Effector memory CD8-positive, alpha-beta T cell (primary cell): ENCODE measurements around the gene SH3D19.

Experiments used
- ATAC-seq: fragments of 150-1000 bp; cut with Tn5 transposase; replicated peaks from 2 replicates; pipeline ENCODE4 v1.10.0; 2021; ENCODE audit warnings: mild to moderate bottlenecking, moderate library complexity
- DNase-seq, 3 experiments: peaks; one replicate each; pipeline ENCODE4 v3.0.0; 2021
- H3K27ac Mint-ChIP-seq, 2 donors: one replicate each; pipeline ENCODE4 v1.8.0; 2022; ENCODE audit warnings: mild to moderate bottlenecking in 2 of 2, mixed read lengths in 2 of 2, moderate library complexity in 2 of 2
- H3K27me3 Mint-ChIP-seq, 2 donors: one replicate each; pipeline ENCODE4 v1.8.0; 2022; ENCODE audit warnings: mixed read lengths in 2 of 2
- H3K36me3 Mint-ChIP-seq: one replicate; pipeline ENCODE4 v1.8.0; 2022; ENCODE audit warnings: mild to moderate bottlenecking, moderate library complexity, mixed read lengths; ENCODE audit not compliant: insufficient read depth
- H3K4me1 Mint-ChIP-seq, 2 donors: one replicate each; pipeline ENCODE4 v1.8.0; 2022; ENCODE audit warnings: low read depth in 2 of 2, mixed read lengths in 2 of 2
- H3K4me3 Mint-ChIP-seq, 2 donors: one replicate each; pipeline ENCODE4 v1.8.0; 2022; ENCODE audit warnings: mild to moderate bottlenecking in 2 of 2, mixed read lengths in 2 of 2, moderate library complexity in 2 of 2
- H3K9me3 Mint-ChIP-seq, 2 donors: one replicate each; pipeline ENCODE4 v1.8.0; 2022; ENCODE audit warnings: mixed read lengths in 2 of 2

SH3D19 gene

GRCh38 chr4:151110236-151110635 lies 215.2 kb downstream of the SH3D19 start:
- Mint-ChIP-seq H3K27ac (no peak overlapping the region), H3K4me1 (peaks cover 0 to 3% of the 10 kb centered on the region in 2 donors), H3K36me3 (peaks cover 46% of the 10 kb centered on the region), H3K27me3 (no peaks in the 10 kb centered on the region), H3K9me3 (no peaks in the 10 kb centered on the region), H3K4me3 (no peak overlapping the region)
- no peak for DNase-seq
- ATAC-seq, result no peak

- Mint-ChIP-seq H3K9me3 (no peaks in the 10 kb centered on the region), H3K27ac (no peak overlapping the region), H3K36me3 (peaks cover 72% of the 10 kb centered on the region), H3K4me1 (peaks cover 5 to 7% of the 10 kb centered on the region in 2 donors), H3K27me3 (no peaks in the 10 kb centered on the region), H3K4me3 (no peak overlapping the region)
- ATAC-seq, result no peak
- DNase-seq, result no peak
Measured at GRCh38 chr4:151107063-151107462, 218.3 kb downstream of the SH3D19 start.

- peak overlapping the region in 1 of 2 donors; percentile 62 for H3K27ac Mint-ChIP-seq
- H3K27me3 Mint-ChIP-seq, result no peaks in the 10 kb centered on the region
- ATAC-seq (no peak), DNase-seq (no peak)
- H3K36me3 Mint-ChIP-seq, result peaks cover 80% of the 10 kb centered on the region
- H3K4me1 Mint-ChIP-seq, result peaks cover 15 to 16% of the 10 kb centered on the region in 2 donors
- no peaks in the 10 kb centered on the region for H3K9me3 Mint-ChIP-seq
- H3K4me3 Mint-ChIP-seq, result no peak overlapping the region
Measured at GRCh38 chr4:151105454-151106032, 219.9 kb downstream of the SH3D19 start.

GRCh38 chr4:151104621-151105020 lies 220.8 kb downstream of the SH3D19 start:
- ATAC-seq, result no peak
- no peaks in the 10 kb centered on the region for H3K27me3 Mint-ChIP-seq
- no peak overlapping the region for H3K4me3 Mint-ChIP-seq
- H3K4me1 Mint-ChIP-seq, result peaks cover 22% of the 10 kb centered on the region in 2 donors
- H3K9me3 Mint-ChIP-seq, result no peaks in the 10 kb centered on the region
- peaks cover 87% of the 10 kb centered on the region for H3K36me3 Mint-ChIP-seq
- no peak overlapping the region for H3K27ac Mint-ChIP-seq
- DNase-seq, result no peak

GRCh38 chr4:151103758-151104157 lies 221.6 kb downstream of the SH3D19 start:
- peaks cover 93% of the 10 kb centered on the region for H3K36me3 Mint-ChIP-seq
- H3K4me3 Mint-ChIP-seq, result no peak overlapping the region
- no peak for ATAC-seq
- H3K9me3 Mint-ChIP-seq, result no peaks in the 10 kb centered on the region
- no peaks in the 10 kb centered on the region for H3K27me3 Mint-ChIP-seq
- DNase-seq, result no peak
- peaks cover 22 to 24% of the 10 kb centered on the region in 2 donors for H3K4me1 Mint-ChIP-seq
- peak overlapping the region in 1 of 2 donors; percentile 13 for H3K27ac Mint-ChIP-seq

GRCh38 chr4:151100531-151100930 lies 224.9 kb downstream of the SH3D19 start:
- no peak for ATAC-seq
- peaks cover 21 to 22% of the 10 kb centered on the region in 2 donors for H3K4me1 Mint-ChIP-seq

GRCh38 chr4:151099976-151100417 lies 225.4 kb downstream of the SH3D19 start:
- peak overlapping the region; percentile 96 to 98 for H3K27ac Mint-ChIP-seq
- H3K4me1 Mint-ChIP-seq, result peaks cover 21 to 22% of the 10 kb centered on the region in 2 donors
- peaks cover 0 to 10% of the 10 kb centered on the region in 2 donors for H3K27me3 Mint-ChIP-seq
- ATAC-seq (no peak), DNase-seq (peak in 1 of 3 experiments; percentile 5)
- H3K9me3 Mint-ChIP-seq, result no peaks in the 10 kb centered on the region
- peak overlapping the region; percentile 94 to 96 for H3K4me3 Mint-ChIP-seq
- H3K36me3 Mint-ChIP-seq, result peaks cover 61% of the 10 kb centered on the region

More at GRCh38 chr4:151100531-151100930, 224.9 kb downstream of the SH3D19 start:
- peak overlapping the region; percentile 96 to 98 for H3K27ac Mint-ChIP-seq
- H3K36me3 Mint-ChIP-seq, result peaks cover 66% of the 10 kb centered on the region
- H3K27me3 Mint-ChIP-seq, result peaks cover 0 to 4% of the 10 kb centered on the region in 2 donors
- H3K4me3 Mint-ChIP-seq, result peak overlapping the region; percentile 94 to 96
- no peaks in the 10 kb centered on the region for H3K9me3 Mint-ChIP-seq
- DNase-seq, result no peak

GRCh38 chr4:151099229-151099975 lies 226.0 kb downstream of the SH3D19 start, which contains the start of gene RPS3A:
TSS of gene RPS3A (plus strand) at chr4:151099628. CDS start at chr4:151099653, 25 bp downstream.
- Mint-ChIP-seq H3K27ac (peak within 1 kb of the TSS; percentile 96 to 98), H3K27me3 (peaks cover 0 to 16% of the 10 kb centered on the region in 2 donors), H3K9me3 (no peaks in the 10 kb centered on the region), H3K4me3 (peak within 1 kb of the TSS; percentile 94 to 96), H3K4me1 (peaks cover 21 to 22% of the 10 kb centered on the region in 2 donors), H3K36me3 (peaks cover 57% of the 10 kb centered on the region)
- ATAC-seq (peak; percentile 90), DNase-seq (peak; percentile 97 to 100 (median 99))

GRCh38 chr4:151098979-151099228 lies 226.5 kb downstream of the SH3D19 start:
- ATAC-seq, result no peak
- peak overlapping the region; percentile 94 to 96 for H3K4me3 Mint-ChIP-seq
- peaks cover 21 to 22% of the 10 kb centered on the region in 2 donors for H3K4me1 Mint-ChIP-seq
- no peak for DNase-seq
- no peaks in the 10 kb centered on the region for H3K9me3 Mint-ChIP-seq
- H3K36me3 Mint-ChIP-seq, result peaks cover 52% of the 10 kb centered on the region
- H3K27me3 Mint-ChIP-seq, result peaks cover 0 to 20% of the 10 kb centered on the region in 2 donors
- H3K27ac Mint-ChIP-seq, result peak overlapping the region; percentile 96 to 98

- ATAC-seq (no peak), DNase-seq (no peak)
- Mint-ChIP-seq H3K27ac (peak overlapping the region; percentile 96 to 98), H3K4me3 (peak overlapping the region; percentile 94 to 96), H3K4me1 (peaks cover 21 to 22% of the 10 kb centered on the region in 2 donors), H3K9me3 (no peaks in the 10 kb centered on the region), H3K36me3 (peaks cover 41% of the 10 kb centered on the region), H3K27me3 (peaks cover 7 to 20% of the 10 kb centered on the region in 2 donors)
Measured at GRCh38 chr4:151097759-151098158, 227.6 kb downstream of the SH3D19 start.

GRCh38 chr4:151095142-151095541 lies 230.3 kb downstream of the SH3D19 start:
- H3K4me3 Mint-ChIP-seq, result no peak overlapping the region

GRCh38 chr4:151094290-151094751 lies 231.1 kb downstream of the SH3D19 start:
- H3K27ac Mint-ChIP-seq, result no peak overlapping the region
- ATAC-seq (no peak), DNase-seq (no peak)
- peaks cover 12 to 20% of the 10 kb centered on the region in 2 donors for H3K27me3 Mint-ChIP-seq
- H3K4me3 Mint-ChIP-seq, result no peak overlapping the region
- H3K4me1 Mint-ChIP-seq, result no peaks in the 10 kb centered on the region
- H3K9me3 Mint-ChIP-seq, result no peaks in the 10 kb centered on the region
- peaks cover 7% of the 10 kb centered on the region for H3K36me3 Mint-ChIP-seq

More at GRCh38 chr4:151095142-151095541, 230.3 kb downstream of the SH3D19 start:
- DNase-seq (no peak), ATAC-seq (no peak)
- Mint-ChIP-seq H3K27me3 (peaks cover 12 to 20% of the 10 kb centered on the region in 2 donors), H3K36me3 (peaks cover 15% of the 10 kb centered on the region), H3K9me3 (no peaks in the 10 kb centered on the region), H3K27ac (no peak overlapping the region), H3K4me1 (peaks cover 2 to 5% of the 10 kb centered on the region in 2 donors)

GRCh38 chr4:151093203-151093602 lies 232.2 kb downstream of the SH3D19 start:
- H3K27ac Mint-ChIP-seq, result no peak overlapping the region
- H3K36me3 Mint-ChIP-seq, result peaks cover under 1% of the 10 kb centered on the region
- DNase-seq (no peak), ATAC-seq (no peak)
- no peaks in the 10 kb centered on the region for H3K9me3 Mint-ChIP-seq
- peaks cover 12 to 21% of the 10 kb centered on the region in 2 donors for H3K27me3 Mint-ChIP-seq
- H3K4me3 Mint-ChIP-seq, result no peak overlapping the region
- H3K4me1 Mint-ChIP-seq, result no peaks in the 10 kb centered on the region

GRCh38 chr4:151092488-151092887 lies 232.9 kb downstream of the SH3D19 start:
- DNase-seq (no peak), ATAC-seq (no peak)
- H3K9me3 Mint-ChIP-seq, result no peaks in the 10 kb centered on the region
- peak overlapping the region in 1 of 2 donors; percentile 17 for H3K27ac Mint-ChIP-seq
- H3K27me3 Mint-ChIP-seq, result peaks cover 18 to 28% of the 10 kb centered on the region in 2 donors
- H3K36me3 Mint-ChIP-seq, result no peaks in the 10 kb centered on the region
- no peaks in the 10 kb centered on the region for H3K4me1 Mint-ChIP-seq
- no peak overlapping the region for H3K4me3 Mint-ChIP-seq
